Fibroblast of gingiva (primary cell): Measurements from ENCODE around the gene CCNJL.
A peak's percentile ranks its signal among the peaks of the same experiment; 100 is the strongest.

Experiments used
- DNase-seq: peaks from one replicate; pipeline ENCODE4 v3.0.0-alpha.2; 2011; ENCODE audit warnings: low read depth

Gene CCNJL

DNA sequence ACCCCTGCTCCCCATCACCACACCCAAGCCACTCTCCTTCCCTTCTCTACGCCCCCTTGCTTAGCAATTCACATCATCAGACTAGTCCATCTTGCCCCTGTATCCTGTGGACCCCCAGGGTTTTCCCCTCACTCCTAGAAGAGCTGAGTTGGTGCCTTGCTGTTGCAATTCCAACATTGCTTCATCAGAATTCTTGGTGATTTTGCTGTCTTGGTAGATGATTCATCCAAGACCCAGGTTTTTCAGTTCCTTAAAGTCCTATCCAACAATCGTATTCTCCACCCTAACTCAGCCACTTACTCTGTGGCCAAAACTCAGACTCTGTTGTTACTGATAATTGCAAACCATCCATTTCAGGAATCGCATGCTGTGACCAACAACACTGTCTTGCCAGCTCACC is 21.4 kb upstream of the CCNJL start:
- peak; percentile 5 for DNase-seq

DNA sequence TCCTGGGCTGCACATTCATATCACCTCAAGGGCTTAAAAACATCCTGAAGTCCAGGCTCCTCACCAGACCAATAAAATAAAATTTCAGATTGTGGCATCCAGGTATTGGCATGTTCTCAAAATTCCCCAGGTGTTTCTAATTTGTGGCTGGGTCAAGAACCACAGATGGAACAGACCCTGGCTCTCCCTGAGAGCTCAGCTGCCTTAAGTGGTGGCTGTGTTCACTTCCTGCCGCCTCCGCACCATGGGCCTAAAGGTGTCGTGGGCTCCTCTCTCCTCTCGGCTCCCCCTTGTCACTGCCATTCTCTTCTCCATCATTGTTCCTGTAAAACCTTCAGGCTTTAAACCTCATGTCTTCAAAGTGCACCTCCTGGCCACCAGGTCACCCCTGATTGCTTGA is 17.8 kb upstream of the CCNJL start:
- no peak for DNase-seq

DNA sequence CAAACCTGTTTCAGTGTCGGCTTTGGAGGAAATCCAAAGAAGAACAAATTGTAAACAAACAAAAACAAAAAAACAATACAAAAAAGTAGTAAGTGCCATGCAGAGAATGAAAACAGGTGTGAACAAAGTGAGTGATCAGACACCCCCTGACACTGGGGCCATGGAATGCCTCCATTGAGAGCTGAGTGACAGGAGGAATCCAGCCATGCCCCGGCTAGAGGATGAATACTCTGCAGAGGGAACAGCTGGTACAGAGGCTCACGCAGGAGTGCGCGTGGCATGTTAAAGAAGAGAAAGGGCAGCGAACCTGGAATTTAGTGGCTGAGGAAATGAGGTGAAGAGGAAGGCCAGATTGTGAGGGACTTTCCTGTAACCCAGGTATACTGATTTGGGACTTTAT is 15.5 kb upstream of the CCNJL start:
- DNase-seq = no peak

DNA sequence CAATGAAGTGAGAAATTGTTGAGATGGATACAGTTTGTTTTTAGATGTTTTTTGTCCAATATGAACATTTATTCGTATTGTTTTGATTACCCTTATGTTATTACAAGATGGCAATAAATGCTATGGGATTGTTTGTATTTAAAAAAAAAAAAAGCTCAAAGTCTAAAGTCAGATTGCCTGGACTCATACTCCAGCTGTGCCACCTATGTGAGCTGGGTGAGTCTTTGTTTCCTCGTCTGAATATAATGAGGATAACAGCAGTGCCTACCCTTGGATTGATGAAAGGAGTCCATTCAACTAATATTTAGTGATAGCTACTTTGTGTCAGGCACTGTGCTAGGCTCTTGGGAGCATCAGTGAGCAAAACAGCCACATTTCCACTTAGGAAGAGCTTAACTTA is 14.6 kb upstream of the CCNJL start:
- no peak for DNase-seq

DNA sequence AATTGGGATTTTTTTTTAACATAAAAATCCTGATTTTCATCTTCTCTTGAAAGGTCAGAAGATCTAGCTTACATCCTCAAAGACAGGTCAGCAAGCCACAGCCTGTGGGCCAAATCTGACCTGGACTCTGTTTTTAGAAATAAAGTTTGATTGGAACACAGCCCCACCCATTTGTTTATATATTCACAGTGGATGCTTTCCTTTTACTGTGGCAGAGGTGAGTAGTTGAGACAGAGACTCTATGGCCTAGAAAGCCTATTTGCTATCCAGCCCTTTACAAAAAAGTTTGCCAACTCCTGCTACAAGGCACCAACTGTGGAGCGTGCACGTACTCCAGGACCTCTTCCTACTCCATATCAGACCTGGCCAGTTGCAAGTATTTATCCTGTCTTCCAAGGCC is 13.4 kb upstream of the CCNJL start:
- DNase-seq = no peak

- DNase-seq = no peak
These were observed 12.5 kb upstream of the CCNJL start for GRCh38 chr5:160324886-160325285.

- no peak for DNase-seq
These were observed 6.0 kb upstream of the CCNJL start for GRCh38 chr5:160318409-160318808.

DNA sequence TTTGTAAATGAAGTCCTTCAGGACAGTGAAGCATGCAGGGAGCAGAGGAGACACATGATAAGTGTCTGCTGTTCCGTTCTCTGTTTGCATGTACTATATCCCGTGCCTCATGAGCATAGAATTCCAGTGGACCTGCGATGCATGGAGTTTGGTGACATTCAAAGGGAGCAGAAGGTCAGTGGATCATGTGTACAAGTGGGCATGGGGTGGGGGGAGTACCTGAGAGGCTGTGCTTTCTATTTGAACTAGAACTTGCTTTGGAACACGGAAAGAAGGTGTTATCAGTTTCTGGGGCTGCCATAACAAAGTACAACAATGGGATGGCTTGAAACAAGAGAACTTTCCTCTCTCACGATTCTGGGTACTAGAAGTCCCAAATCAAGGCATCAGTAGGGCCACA is 5.1 kb upstream of the CCNJL start:
- no peak for DNase-seq

GRCh38 chr5:160315968-160316367 is 3.6 kb upstream of the CCNJL start:
- no peak for DNase-seq

DNA sequence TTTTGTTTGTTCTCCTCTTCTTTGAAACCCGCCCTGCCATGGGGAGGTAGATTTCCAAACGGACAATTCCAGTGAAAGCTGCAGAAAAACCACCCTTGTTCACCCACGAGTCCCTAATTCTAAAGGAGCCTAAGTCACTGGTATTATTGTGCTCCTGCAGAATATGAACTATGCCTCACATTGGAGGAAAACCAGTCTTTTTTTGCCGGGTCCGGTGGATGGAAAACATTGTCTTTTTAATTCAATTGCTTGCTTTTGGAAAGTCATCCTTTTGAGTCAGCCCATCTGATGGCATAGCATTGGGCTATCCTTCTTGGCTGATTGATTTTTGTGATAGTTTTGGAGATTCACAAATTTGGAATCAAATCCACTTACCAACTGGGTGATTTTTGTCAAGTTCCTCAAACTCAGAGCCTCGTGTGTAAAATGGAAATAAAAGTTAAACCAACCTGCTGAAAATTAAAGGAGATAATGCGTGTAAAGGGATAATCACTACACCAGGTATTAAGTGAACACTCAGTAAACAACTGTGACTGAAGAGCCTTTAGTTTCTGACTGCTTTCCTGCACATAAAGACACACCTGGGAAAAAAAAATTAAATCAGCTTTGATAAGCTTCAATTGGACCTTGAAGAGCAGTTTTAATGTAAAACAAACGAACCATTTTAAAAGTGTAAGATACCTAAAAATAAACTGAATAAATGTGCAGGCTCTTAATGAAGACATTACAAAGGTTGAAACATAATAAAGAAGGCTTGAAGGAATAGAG is 780 bp upstream of the CCNJL start:
- DNase-seq = no peak

GRCh38 chr5:160311491-160312133 is 752 bp downstream of the CCNJL start:
- no peak for DNase-seq

- no peak for DNase-seq
These were observed 1.6 kb downstream of the CCNJL start for GRCh38 chr5:160310552-160311295.

GRCh38 chr5:160310140-160310539 is 2.2 kb downstream of the CCNJL start:
- DNase-seq = no peak

DNA sequence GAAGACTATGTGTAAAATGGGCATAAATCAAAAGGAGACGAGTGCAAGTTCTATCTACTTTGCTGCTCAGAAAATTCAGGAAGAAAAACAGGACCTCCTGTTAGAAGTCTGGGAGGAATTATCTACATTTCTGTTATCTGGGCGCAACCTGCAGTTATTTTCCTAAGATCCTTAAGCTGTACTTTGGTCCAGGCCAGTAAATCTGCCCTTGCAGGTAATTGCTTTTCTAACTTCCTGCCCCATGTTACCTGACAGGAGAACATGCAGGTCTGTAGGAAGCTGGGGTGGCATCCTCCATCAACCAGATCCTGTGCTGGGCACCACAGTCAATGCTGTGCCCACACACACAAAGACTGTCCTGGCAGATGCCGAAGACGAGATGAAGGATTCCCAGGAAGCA is 5.7 kb downstream of the CCNJL start:
- no peak for DNase-seq

GRCh38 chr5:160305319-160305718 is 7.0 kb downstream of the CCNJL start:
- no peak for DNase-seq

GRCh38 chr5:160303690-160304089 is 8.7 kb downstream of the CCNJL start:
- no peak for DNase-seq

- no peak for DNase-seq
These were observed 14.2 kb downstream of the CCNJL start for GRCh38 chr5:160298189-160298588.

GRCh38 chr5:160297776-160298175 is 14.6 kb downstream of the CCNJL start:
- no peak for DNase-seq

GRCh38 chr5:160297004-160297403 is 15.4 kb downstream of the CCNJL start:
- no peak for DNase-seq

GRCh38 chr5:160296496-160296895 is 15.9 kb downstream of the CCNJL start:
- no peak for DNase-seq

- no peak for DNase-seq
These were observed 18.3 kb downstream of the CCNJL start for GRCh38 chr5:160293901-160294561.

DNA sequence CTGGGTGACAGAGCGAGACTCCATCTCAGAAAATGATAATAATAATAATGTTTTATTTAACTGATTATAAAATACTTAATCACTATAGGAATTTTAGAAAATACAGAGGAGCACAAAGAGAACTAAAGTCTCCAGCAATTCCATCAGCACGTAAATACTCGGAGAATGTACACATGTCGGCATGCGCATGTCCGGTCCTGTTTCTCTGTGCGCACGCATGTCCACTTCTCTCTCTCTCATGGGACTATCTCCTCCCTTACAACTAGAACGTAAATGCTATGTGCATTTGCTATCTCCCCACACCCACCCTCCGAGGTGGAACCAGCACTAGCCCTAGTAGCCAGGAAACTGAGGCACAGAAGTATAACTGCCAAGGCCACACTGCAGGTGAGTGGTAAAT is 19.0 kb downstream of the CCNJL start:
- no peak for DNase-seq

DNA sequence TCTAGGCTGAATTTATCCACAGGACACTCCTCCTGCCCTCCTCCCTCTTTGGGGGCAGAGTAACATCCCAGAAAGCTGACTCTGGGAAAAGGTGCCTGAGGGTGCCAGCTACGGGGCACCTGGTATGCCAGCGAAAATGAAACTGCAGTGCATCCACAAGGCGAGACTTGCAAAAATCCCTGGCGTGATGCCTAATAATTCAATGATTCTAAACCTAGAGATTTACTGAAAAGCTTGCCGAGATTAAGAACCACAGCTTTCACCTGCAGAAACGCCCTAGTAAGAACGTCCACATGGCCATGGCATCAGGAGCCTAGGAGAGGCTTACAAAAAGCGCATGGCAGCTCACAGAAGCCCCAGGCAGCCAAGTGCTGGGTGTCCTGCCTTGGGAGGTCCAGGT is 20.9 kb downstream of the CCNJL start:
- DNase-seq = no peak
